ENCODE data around the gene EVC2. TPM values are rescaled to one million over a fixed set of nuclear protein-coding genes. Genes with fewer than 3 reads are reported as not detected.
"Not testable (repeated sequence)": the region's sequence is repeated elsewhere in the genome, so short reads cannot be mapped to it uniquely, and the experiment has no call there.

EVC2 gene
- total RNA-seq, 4 donors from 2014 or later = 15.7 to 24.5 (median 17.2) TPM

- intact Hi-C loops (cut with DNase I) = no loop called here
- no peak overlapping the region for H3K27ac ChIP-seq
- TF ChIP-seq CTCF (IDR thresholded peaks at IDR 0.05) (no peak), POLR2A (IDR thresholded peaks at IDR 0.05) (no peak)
- H3K27me3 ChIP-seq = no peaks in the 10 kb centered on the region
- H3K4me1 ChIP-seq = no peaks in the 10 kb centered on the region
- H3K4me3 ChIP-seq (replicated peaks in 1 of 3) = no peak overlapping the region
- no peaks in the 10 kb centered on the region for H3K9me3 ChIP-seq
- DNase-seq = no peak
- peaks cover 32 to 38% of the 10 kb centered on the region in 2 donors for H3K36me3 ChIP-seq
- 90 to 93% methylated on average over 16 of the region's 16 CpGs for WGBS, 2 donors
These were observed 91.9 kb downstream of the EVC2 start for GRCh38 chr4:5616331-5616950.

- intact Hi-C loops (cut with DNase I) = no loop called here
- Histone ChIP-seq H3K27ac (no peak overlapping the region), H3K4me3 (replicated peaks in 1 of 3) (no peak overlapping the region), H3K9me3 (no peaks in the 10 kb centered on the region), H3K4me1 (no peaks in the 10 kb centered on the region), H3K36me3 (peaks cover 32 to 42% of the 10 kb centered on the region in 2 donors), H3K27me3 (no peaks in the 10 kb centered on the region)
- no peak for TF ChIP-seq POLR2A (IDR thresholded peaks at IDR 0.05)
- no peak for TF ChIP-seq CTCF (IDR thresholded peaks at IDR 0.05)
- WGBS, 2 donors = 76 to 77% methylated on average over 10 of the region's 10 CpGs
- no peak for DNase-seq
These were observed 92.8 kb downstream of the EVC2 start for GRCh38 chr4:5615496-5616075.

- H3K27me3 ChIP-seq = no peaks in the 10 kb centered on the region
- H3K27ac ChIP-seq = no peak overlapping the region
- no peak for TF ChIP-seq CTCF (IDR thresholded peaks at IDR 0.05)
- TF ChIP-seq POLR2A (IDR thresholded peaks at IDR 0.05) = no peak
- H3K36me3 ChIP-seq = peaks cover 18 to 26% of the 10 kb centered on the region in 2 donors
- intact Hi-C loops (cut with DNase I) = no loop called here
- no peaks in the 10 kb centered on the region for H3K9me3 ChIP-seq
- H3K4me1 ChIP-seq = no peaks in the 10 kb centered on the region
- no peak for DNase-seq
- H3K4me3 ChIP-seq (replicated peaks in 1 of 3) = no peak overlapping the region
- 76 to 84% methylated on average over 5 of the region's 5 CpGs for WGBS, 2 donors
These were observed 96.6 kb downstream of the EVC2 start for GRCh38 chr4:5611750-5612149.

GRCh38 chr4:5609306-5610007 lies 98.9 kb downstream of the EVC2 start:
- H3K4me1 ChIP-seq = no peaks in the 10 kb centered on the region
- no peak overlapping the region for H3K4me3 ChIP-seq (replicated peaks in 1 of 3)
- WGBS, 2 donors = 90 to 93% methylated on average over 12 of the region's 12 CpGs
- peaks cover 5 to 9% of the 10 kb centered on the region in 2 donors for H3K36me3 ChIP-seq
- H3K9me3 ChIP-seq = no peaks in the 10 kb centered on the region
- H3K27ac ChIP-seq = no peak overlapping the region
- H3K27me3 ChIP-seq = no peaks in the 10 kb centered on the region
- DNase-seq = no peak
- TF ChIP-seq POLR2A (IDR thresholded peaks at IDR 0.05) = no peak
- TF ChIP-seq CTCF (IDR thresholded peaks at IDR 0.05) = no peak
- intact Hi-C loops (cut with DNase I) = no loop called here

- H3K9me3 ChIP-seq; H3K4me3 ChIP-seq (replicated peaks in 1 of 3); H3K27ac ChIP-seq; H3K4me1 ChIP-seq; H3K36me3 ChIP-seq; H3K27me3 ChIP-seq; intact Hi-C loops (cut with DNase I); DNase-seq: not testable (repeated sequence)
- 95 to 96% methylated on average over 9 to 10 of the region's 10 CpGs for WGBS, 2 donors
These were observed 114.5 kb downstream of the EVC2 start for GRCh38 chr4:5593828-5594227.
